PC-3 (cell line): Measurements from ENCODE around the gene COASY. TPM values are rescaled to one million over a fixed set of nuclear protein-coding genes. Genes with fewer than 3 reads are reported as not detected.
"Not testable (repeated sequence)": the region's sequence is repeated elsewhere in the genome, so short reads cannot be mapped to it uniquely, and the experiment has no call there.

Source experiments
- ATAC-seq: fragments of 200-7000 bp; cut with Tn5 transposase; 2 replicates; pipeline ENCODE4 v1.9.1; 2020; ENCODE audit warnings: mild to moderate bottlenecking, moderate library complexity
- BruUV-seq: library from RNA; stranded (reverse); fragments of 400-500 nt; replicated peaks from 2 replicates; lab custom pipeline; 2021; lab: Mats Ljungman, UMichigan
- CTCF ChIA-PET: fragments of 300-600 bp; sonication (Branson Sonifier 250); formaldehyde crosslinking; loops from one replicate; lab custom pipeline; 2022; ENCODE audit warnings: antibody characterized with exemption; lab: Charles Lee
- POLR2A ChIA-PET: fragments of 300-600 bp; sonication (Branson Sonifier 250); formaldehyde crosslinking; loops from one replicate; lab custom pipeline; 2022; ENCODE audit warnings: antibody characterized with exemption; ENCODE audit not compliant: unreplicated experiment; lab: Charles Lee
- DNase-seq: peaks from one replicate; pipeline ENCODE4 v3.0.0-alpha.2; 2015
- H2AFZ ChIP-seq: fragments of 300-600 bp; sonication (generic); 2 replicates; pipeline ENCODE4 v1.6.0; 2016; ENCODE audit warnings: antibody characterized with exemption, low read length
- H3F3A ChIP-seq: fragments of 300-600 bp; sonication (generic); one replicate; pipeline ENCODE4 v1.6.0; 2017; ENCODE audit warnings: antibody characterized with exemption, low read length, control low read depth, mild to moderate bottlenecking; ENCODE audit not compliant: unreplicated experiment
- H3K27ac ChIP-seq: fragments of 300-600 bp; sonication (generic); 2 replicates; pipeline ENCODE4 v1.5.1; 2016; ENCODE audit warnings: mild to moderate bottlenecking, low read length
- H3K27me3 ChIP-seq: fragments of 300-600 bp; sonication (generic); 2 replicates; pipeline ENCODE4 v1.6.1; 2016; ENCODE audit warnings: low read length, mixed read lengths
- H3K36me3 ChIP-seq: fragments of 300-600 bp; sonication (generic); 2 replicates; pipeline ENCODE4 v1.6.1; 2016; ENCODE audit warnings: low read depth, mixed run types, low read length, mixed read lengths
- H3K4me1 ChIP-seq: fragments of 300-600 bp; sonication (generic); 2 replicates; pipeline ENCODE4 v1.5.1; 2016; ENCODE audit warnings: low read length; ENCODE audit not compliant: insufficient read depth
- H3K4me2 ChIP-seq: fragments of 300-600 bp; sonication (generic); 2 replicates; pipeline ENCODE4 v1.6.0; 2016; ENCODE audit warnings: low read length
- H3K4me3 ChIP-seq: fragments of 300-600 bp; sonication (generic); 2 replicates; pipeline ENCODE4 v1.5.1; 2016; ENCODE audit warnings: mild to moderate bottlenecking, low read length, mixed read lengths
- H3K79me2 ChIP-seq: fragments of 300-600 bp; sonication (generic); 2 replicates; pipeline ENCODE4 v1.6.1; 2017; ENCODE audit warnings: low read length, mixed read lengths
- H3K9ac ChIP-seq: fragments of 300-600 bp; sonication (generic); 2 replicates; pipeline ENCODE4 v1.6.0; 2016; ENCODE audit warnings: mild to moderate bottlenecking, low read length
- H3K9me2 ChIP-seq: fragments of 300-600 bp; sonication (generic); replicated peaks from 2 replicates; pipeline ENCODE4 v1.6.1; 2016; ENCODE audit warnings: mixed run types, low read length, mixed read lengths
- H3K9me3 ChIP-seq: fragments of 300-600 bp; sonication (generic); 2 replicates; pipeline ENCODE4 v1.6.1; 2016; ENCODE audit warnings: low read length, mixed read lengths
- H4K20me1 ChIP-seq: fragments of 300-600 bp; sonication (generic); 2 replicates; pipeline ENCODE4 v1.6.1; 2016; ENCODE audit warnings: low read length, mixed read lengths
- CTCF ChIP-seq: fragments of 300-600 bp; sonication (generic); conservative IDR thresholded peaks from 2 replicates; pipeline ENCODE4 v1.5.1; 2017; ENCODE audit warnings: antibody characterized with exemption, low read depth, mild to moderate bottlenecking, low read length
- EZH2 ChIP-seq: fragments of 300-600 bp; sonication (generic); IDR thresholded peaks from one replicate; pipeline ENCODE4 v1.6.1; 2017; ENCODE audit warnings: antibody characterized with exemption, mild to moderate bottlenecking, low read length; ENCODE audit not compliant: unreplicated experiment
- EZH2phosphoT487 ChIP-seq: fragments of 300-600 bp; sonication (generic); IDR thresholded peaks from 2 replicates; pipeline ENCODE4 v1.6.1; 2018; ENCODE audit warnings: mild to moderate bottlenecking, antibody characterized with exemption, low read length, borderline replicate concordance
- intact Hi-C: fragments of 100-400 bp; cut with micrococcal nuclease; formaldehyde crosslinking; loops from 2 replicates; pipeline ENCODE4 v1.9.0; 2023
- total RNA-seq: library from RNA; depleted of rRNA; stranded (reverse); fragments of >200 nt; gene quantifications from 2 replicates; pipeline ENCODE4 v1.2.3, GENCODE V29; 2014

COASY gene
- total RNA-seq, 1 experiment from 2014 or later: 33.3 TPM

- H3F3A ChIP-seq: no peaks in the 10 kb centered on the region
- no peak overlapping the region for H2AFZ ChIP-seq
- peak overlapping the region; percentile 68 for H3K4me3 ChIP-seq
- ATAC-seq (no peak), DNase-seq (no peak)
- no peaks in the 10 kb centered on the region for H3K9me2 ChIP-seq
- no peak overlapping the region for H3K27ac ChIP-seq
- intact Hi-C loops: no loop called here
- H3K4me1 ChIP-seq: peaks cover 23% of the 10 kb centered on the region
- H3K79me2 ChIP-seq: no peaks in the 10 kb centered on the region
- no peaks in the 10 kb centered on the region for H4K20me1 ChIP-seq
- H3K27me3 ChIP-seq: no peaks in the 10 kb centered on the region
- no TSS peak for BruUV-seq
- ChIA-PET POLR2A (no interaction called here), CTCF (interaction anchor here (1.0 kb wide), 1 partner anchor 71 kb away, joined by 3 read pairs; no protein-coding TSS in a partner anchor)
- peak overlapping the region; percentile 85 for H3K4me2 ChIP-seq
- no peaks in the 10 kb centered on the region for H3K9me3 ChIP-seq
- peak overlapping the region; percentile 52; the same call in 1 of the 2 replicates for H3K9ac ChIP-seq
- TF ChIP-seq EZH2 (no peak), EZH2phosphoT487 (no peak), CTCF (no peak)
- H3K36me3 ChIP-seq: no peaks in the 10 kb centered on the region
Observed at GRCh38 chr17:42537156-42537805, 24.7 kb upstream of the COASY start.

GRCh38 chr17:42537826-42538451, 24.0 kb upstream of the COASY start:
- DNase-seq (no peak), ATAC-seq (no peak)
- Histone ChIP-seq H3K79me2 (no peaks in the 10 kb centered on the region), H3K4me2 (no peak overlapping the region), H3K36me3 (no peaks in the 10 kb centered on the region), H3K4me3 (no peak overlapping the region), H3K9ac (no peak overlapping the region), H3K9me3 (no peaks in the 10 kb centered on the region), H3K27ac (no peak overlapping the region), H3K4me1 (peaks cover 23% of the 10 kb centered on the region), H4K20me1 (no peaks in the 10 kb centered on the region), H2AFZ (no peak overlapping the region), H3K27me3 (no peaks in the 10 kb centered on the region), H3K9me2 (no peaks in the 10 kb centered on the region), H3F3A (no peaks in the 10 kb centered on the region)
- ChIA-PET POLR2A (no interaction called here), CTCF (no interaction called here)
- intact Hi-C loops: no loop called here
- TF ChIP-seq EZH2: no peak
- TF ChIP-seq CTCF: no peak
- BruUV-seq: no TSS peak

- CTCF ChIA-PET: no interaction called here
- Histone ChIP-seq H3K36me3 (no peaks in the 10 kb centered on the region), H4K20me1 (no peaks in the 10 kb centered on the region), H3K9ac (no peak overlapping the region), H3K9me2 (no peaks in the 10 kb centered on the region), H3K27ac (no peak overlapping the region), H3K4me2 (no peak overlapping the region), H2AFZ (no peak overlapping the region), H3K27me3 (no peaks in the 10 kb centered on the region), H3K4me1 (peaks cover 23% of the 10 kb centered on the region), H3K9me3 (no peaks in the 10 kb centered on the region), H3F3A (no peaks in the 10 kb centered on the region), H3K79me2 (no peaks in the 10 kb centered on the region), H3K4me3 (no peak overlapping the region)
- ATAC-seq (no peak), DNase-seq (no peak)
- no TSS peak for BruUV-seq
- intact Hi-C loops: no loop called here
- POLR2A ChIA-PET: no interaction called here
- TF ChIP-seq EZH2 (no peak), CTCF (no peak), EZH2phosphoT487 (no peak)
Observed at GRCh38 chr17:42538482-42538881, 23.5 kb upstream of the COASY start.

- H3K9me3 ChIP-seq, H3K79me2 ChIP-seq, ATAC-seq, H3K4me2 ChIP-seq, H3K27me3 ChIP-seq, intact Hi-C loops, POLR2A ChIA-PET, CTCF ChIA-PET, H3K9ac ChIP-seq, H3K27ac ChIP-seq, H2AFZ ChIP-seq, DNase-seq, H3K9me2 ChIP-seq, H4K20me1 ChIP-seq, H3K4me3 ChIP-seq, BruUV-seq, H3K36me3 ChIP-seq, H3F3A ChIP-seq: not testable (repeated sequence)
- peaks cover 20% of the 10 kb centered on the region for H3K4me1 ChIP-seq
Observed at GRCh38 chr17:42540558-42540957, 21.4 kb upstream of the COASY start.
